Neuronal stem cell (in vitro differentiated cells): ENCODE data around the gene SIX5.
A peak's percentile ranks its signal among the peaks of the same experiment; 100 is the strongest.

Source experiments
- DNase-seq: peaks from one replicate; pipeline ENCODE4 v3.0.0-alpha.2; 2013; ENCODE audit warnings: low spot score
- H2AFZ ChIP-seq: one replicate; pipeline ENCODE4 v1.6.1; 2013; ENCODE audit warnings: mild to moderate bottlenecking, low read length, inconsistent platforms
- H2AK5ac ChIP-seq: 2 replicates; pipeline ENCODE4 v1.6.1; 2013; ENCODE audit warnings: low read depth, mild to moderate bottlenecking, inconsistent platforms, low read length, moderate library complexity, mixed read lengths
- H2BK120ac ChIP-seq: 2 replicates; pipeline ENCODE4 v1.6.1; 2013; ENCODE audit warnings: low read depth, mild to moderate bottlenecking, inconsistent platforms, low read length, moderate library complexity, mixed read lengths
- H2BK12ac ChIP-seq: one replicate; pipeline ENCODE4 v1.6.1; 2013; ENCODE audit warnings: low read length, inconsistent platforms
- H2BK15ac ChIP-seq: 2 replicates; pipeline ENCODE4 v1.6.1; 2013; ENCODE audit warnings: mild to moderate bottlenecking, low read length, inconsistent platforms, mixed read lengths
- H2BK5ac ChIP-seq: one replicate; pipeline ENCODE4 v1.6.1; 2013; ENCODE audit warnings: inconsistent platforms, mild to moderate bottlenecking, low read length, moderate library complexity
- H3K14ac ChIP-seq: one replicate; pipeline ENCODE4 v1.6.1; 2013; ENCODE audit warnings: low read length, inconsistent platforms
- H3K18ac ChIP-seq: 2 replicates; pipeline ENCODE4 v1.6.1; 2013; ENCODE audit warnings: low read length, inconsistent platforms
- H3K23ac ChIP-seq: 2 replicates; pipeline ENCODE4 v1.6.1; 2013; ENCODE audit warnings: low read depth, mild to moderate bottlenecking, mixed read lengths, low read length, inconsistent platforms; ENCODE audit not compliant: poor library complexity
- H3K27ac ChIP-seq: replicated peaks from 3 replicates; pipeline ENCODE4 v1.5.1; 2013; ENCODE audit warnings: low read length, inconsistent platforms
- H3K27me3 ChIP-seq, 3 experiments: 2 replicates each; pipeline ENCODE4 v1.6.1; 2013; ENCODE audit warnings: low read length in 3 of 3, mild to moderate bottlenecking in 2 of 3, inconsistent platforms in 1 of 3, low read depth in 1 of 3, mixed read lengths in 1 of 3, moderate library complexity in 1 of 3; ENCODE audit not compliant: control insufficient read depth in 3 of 3, insufficient read depth in 3 of 3
- H3K36me3 ChIP-seq, 2 donors: replicated peaks in 1 of 2; 2 replicates each; pipeline ENCODE4 v1.6.1; 2013; ENCODE audit warnings: low read length in 2 of 2; ENCODE audit not compliant: control insufficient read depth in 2 of 2, insufficient read depth in 2 of 2
- H3K4ac ChIP-seq: 2 replicates; pipeline ENCODE4 v1.6.1; 2013; ENCODE audit warnings: inconsistent platforms, mild to moderate bottlenecking, low read length, moderate library complexity
- H3K4me1 ChIP-seq, 2 donors: 1 replicate in 1 of 2; 2 replicates in 1 of 2; pipeline ENCODE4 v1.6.1; 2013; ENCODE audit warnings: low read length in 2 of 2, low read depth in 1 of 2; ENCODE audit not compliant: control insufficient read depth in 2 of 2, insufficient read depth in 1 of 2
- H3K4me2 ChIP-seq: one replicate; pipeline ENCODE4 v1.6.1; 2013; ENCODE audit warnings: mild to moderate bottlenecking, low read length, inconsistent platforms; ENCODE audit not compliant: insufficient read depth, poor library complexity, severe bottlenecking
- H3K4me3 ChIP-seq, 2 donors: 2 replicates each; pipeline ENCODE4 v1.5.1; 2013; ENCODE audit warnings: low read length in 2 of 2, mild to moderate bottlenecking in 2 of 2, inconsistent platforms in 1 of 2, moderate library complexity in 1 of 2
- H3K79me1 ChIP-seq: one replicate; pipeline ENCODE4 v1.6.1; 2013; ENCODE audit warnings: low read depth, mild to moderate bottlenecking, inconsistent platforms, low read length, moderate library complexity
- H3K9ac ChIP-seq: one replicate; pipeline ENCODE4 v1.6.1; 2013; ENCODE audit warnings: mild to moderate bottlenecking, low read depth, low read length, inconsistent platforms; ENCODE audit not compliant: poor library complexity
- H3K9me3 ChIP-seq, 2 donors: replicated peaks in 1 of 2; 2 replicates each; pipeline versions ENCODE3 to v1.6.1; 2013; ENCODE audit warnings: low read length in 2 of 2, mild to moderate bottlenecking in 2 of 2, inconsistent platforms in 1 of 2, low read depth in 1 of 2, mixed read lengths in 1 of 2, moderate library complexity in 1 of 2; ENCODE audit not compliant: control insufficient read depth in 2 of 2, insufficient read depth in 1 of 2
- H4K8ac ChIP-seq: one replicate; pipeline ENCODE4 v1.6.1; 2013; ENCODE audit warnings: low read depth, mild to moderate bottlenecking, inconsistent platforms, low read length, moderate library complexity
- H4K91ac ChIP-seq: one replicate; pipeline ENCODE4 v1.6.1; 2013; ENCODE audit warnings: low read length, low read depth, mild to moderate bottlenecking, inconsistent platforms; ENCODE audit not compliant: poor library complexity
- WGBS, 2 donors: extraction: QIAGEN DNeasy Blood & Tissue Kit; methylation state at CpG; one replicate each; pipeline ENCODE4 v1.1.7; 2013; ENCODE audit warnings: missing lambda C conversion rate in 2 of 2, mixed read lengths in 1 of 2; ENCODE audit not compliant: insufficient read length in 2 of 2, insufficient replicate concordance in 1 of 2; ENCODE audit errors: extremely low coverage in 2 of 2; 5-methylcytosine and 5-hydroxymethylcytosine counted together

The SIX5 gene

DNA sequence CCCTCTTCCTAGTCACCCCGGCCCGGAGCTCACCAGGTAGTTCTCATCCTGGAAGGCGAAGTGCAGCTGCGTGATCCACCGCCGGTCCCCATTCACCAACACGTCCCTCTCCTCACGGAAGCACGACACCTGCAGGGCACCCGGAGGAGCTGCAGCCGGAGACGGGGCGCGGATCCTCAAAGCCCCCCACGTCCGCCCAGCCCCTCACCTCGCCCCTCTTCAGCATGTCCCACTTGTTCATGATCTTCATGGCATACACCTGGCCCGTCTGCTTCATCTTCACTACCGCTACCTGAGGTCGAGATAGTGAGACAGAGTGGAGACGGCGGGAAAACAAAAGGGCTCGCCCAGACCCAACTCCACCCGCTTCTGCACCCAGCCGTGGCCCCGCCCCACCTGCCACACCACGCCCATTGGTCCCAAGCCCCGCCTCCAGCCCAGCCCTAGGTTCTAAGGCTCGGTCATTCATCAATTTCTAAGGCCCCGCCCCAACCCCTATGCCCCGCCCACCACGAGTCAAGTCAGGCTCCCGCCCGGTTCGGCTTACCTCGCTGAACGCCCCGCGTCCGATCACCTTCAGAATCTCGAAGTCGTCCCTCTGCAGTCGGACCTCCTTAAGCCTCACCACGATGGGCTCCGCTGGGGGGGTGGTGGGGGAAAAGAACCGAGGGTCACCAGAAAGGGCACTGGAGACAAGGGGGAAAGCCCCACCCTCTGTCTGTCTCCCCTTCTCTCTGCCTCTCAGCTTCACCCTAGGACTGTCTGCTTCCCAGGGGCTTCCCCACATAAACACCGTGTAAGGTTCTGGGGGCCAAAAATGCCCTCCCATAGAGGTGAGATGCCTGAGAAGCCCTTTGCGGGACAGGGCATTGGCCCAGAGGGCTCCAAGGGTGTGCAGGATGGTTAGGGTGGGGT, 10.4 kb upstream of the SIX5 start:
- peak; percentile 95 for DNase-seq
- H2AK5ac ChIP-seq = peak overlapping the region; percentile 79

DNA sequence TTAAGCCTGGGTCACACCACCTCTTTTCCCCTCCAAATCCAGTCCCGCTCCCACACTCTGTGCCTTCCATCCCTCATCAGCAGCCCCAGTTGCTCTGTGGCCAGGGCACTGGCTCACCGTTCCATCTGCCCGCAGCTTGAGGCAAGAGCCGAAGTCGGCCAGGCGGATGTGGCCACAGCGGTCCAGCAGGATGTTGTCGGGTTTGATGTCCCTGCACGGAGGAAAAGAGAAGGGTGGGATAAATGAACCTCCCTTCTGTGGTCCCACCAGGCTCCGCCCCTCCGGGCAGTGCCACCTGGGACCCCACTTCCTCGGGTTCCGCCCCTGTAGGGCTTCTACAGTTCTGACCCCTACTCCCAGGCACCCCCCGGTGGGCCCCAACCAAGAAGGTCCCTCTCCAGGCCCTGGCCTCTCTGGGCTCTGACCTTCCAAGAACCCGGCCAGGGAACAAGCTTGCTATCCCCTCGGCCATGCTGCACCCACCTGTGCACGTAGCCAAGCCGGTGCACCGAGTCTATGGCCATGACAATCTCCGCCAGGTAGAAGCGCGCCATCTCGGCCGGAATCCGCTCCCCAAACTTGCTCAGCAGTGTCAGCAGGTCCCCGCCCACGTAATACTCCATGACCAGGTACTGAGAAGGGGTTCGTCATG, 9.1 kb upstream of the SIX5 start:
- H2BK120ac ChIP-seq = no peak overlapping the region
- peak overlapping the region; percentile 60 for H2BK5ac ChIP-seq
- H3K79me1 ChIP-seq = no peaks in the 10 kb centered on the region
- no peak for DNase-seq
- H3K4ac ChIP-seq = no peak overlapping the region
- WGBS, 2 donors = no CpG with 5 or more reads among the region's 28 CpGs
- H2AK5ac ChIP-seq = peak overlapping the region; percentile 78
- no peaks in the 10 kb centered on the region for H3K9me3 ChIP-seq
- no peak overlapping the region for H3K4me2 ChIP-seq
- no peak overlapping the region for H3K14ac ChIP-seq
- no peak overlapping the region for H3K4me3 ChIP-seq
- H3K27ac ChIP-seq = no peak overlapping the region
- no peak overlapping the region for H4K8ac ChIP-seq
- H2BK15ac ChIP-seq = no peak overlapping the region
- H3K18ac ChIP-seq = peak overlapping the region; percentile 76
- H3K4me1 ChIP-seq = peaks cover 8 to 23% of the 10 kb centered on the region in 2 donors
- no peak overlapping the region for H2AFZ ChIP-seq
- peaks cover 0 to 6% (median 0%) of the 10 kb centered on the region in 3 experiments for H3K27me3 ChIP-seq
- H3K23ac ChIP-seq = peak overlapping the region; percentile 96
- H3K36me3 ChIP-seq = peaks cover 23 to 54% of the 10 kb centered on the region in 2 donors
- peak overlapping the region; percentile 24 for H4K91ac ChIP-seq
- H2BK12ac ChIP-seq = no peak overlapping the region
- H3K9ac ChIP-seq = peak overlapping the region; percentile 60

More for the DNA sequence above, 10.4 kb upstream of the SIX5 start:
- Histone ChIP-seq H2BK120ac (no peak overlapping the region), H3K4me3 (peak overlapping the region in 1 of 2 donors; percentile 82), H3K4me2 (peak overlapping the region; percentile 86), H3K14ac (no peak overlapping the region), H3K9me3 (no peaks in the 10 kb centered on the region), H2BK5ac (peak overlapping the region; percentile 2), H3K36me3 (peaks cover 20 to 57% of the 10 kb centered on the region in 2 donors), H3K23ac (peak overlapping the region; percentile 19), H4K8ac (peak overlapping the region; percentile 78), H2BK12ac (no peak overlapping the region), H3K27ac (no peak overlapping the region), H3K79me1 (peaks cover 2% of the 10 kb centered on the region), H2AFZ (no peak overlapping the region), H3K18ac (peak overlapping the region; percentile 55), H3K27me3 (peaks cover 0 to 6% (median 0%) of the 10 kb centered on the region in 3 experiments), H3K4ac (peak overlapping the region; percentile 79), H3K9ac (peak overlapping the region; percentile 65), H3K4me1 (peaks cover 19 to 24% of the 10 kb centered on the region in 2 donors), H2BK15ac (peak overlapping the region; percentile 68), H4K91ac (no peak overlapping the region)
- no CpG with 5 or more reads among the region's 48 CpGs for WGBS, 2 donors

DNA sequence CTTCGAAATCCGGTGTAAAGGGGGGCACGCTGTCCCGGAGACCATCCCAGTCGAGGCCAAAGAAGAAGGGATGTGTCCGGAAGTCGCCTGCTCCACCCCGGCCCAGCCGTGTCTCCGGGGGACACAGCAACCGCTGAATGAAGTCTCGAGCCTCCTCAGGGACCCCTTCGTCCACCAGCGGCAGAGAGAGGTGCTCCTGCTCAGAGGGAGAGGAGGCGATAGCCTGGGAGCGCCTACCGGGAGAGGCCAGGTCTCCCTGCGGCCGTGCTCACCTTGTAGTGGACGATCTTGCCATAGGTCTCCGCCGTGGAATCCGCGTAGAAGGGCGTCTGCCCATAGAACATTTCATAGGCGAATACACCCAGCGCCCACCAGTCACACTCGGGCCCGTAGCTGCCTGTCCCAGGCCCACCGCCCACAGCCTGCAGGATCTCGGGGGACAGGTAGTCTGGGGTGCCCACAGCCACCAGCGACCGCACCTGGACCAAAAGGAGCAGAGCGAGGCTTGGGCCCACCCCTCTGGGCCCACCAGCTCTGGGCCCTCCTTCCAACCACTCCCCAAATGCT, 8.4 kb upstream of the SIX5 start:
- DNase-seq = no peak
- Histone ChIP-seq H3K27me3 (peaks cover 0 to 6% (median 0%) of the 10 kb centered on the region in 3 experiments), H2AFZ (no peak overlapping the region), H3K4me3 (no peak overlapping the region), H3K18ac (no peak overlapping the region), H3K14ac (no peak overlapping the region), H2BK12ac (no peak overlapping the region), H3K27ac (no peak overlapping the region), H3K4ac (peak overlapping the region; percentile 48), H2BK120ac (no peak overlapping the region), H3K9me3 (no peaks in the 10 kb centered on the region), H3K9ac (peak overlapping the region; percentile 3), H2BK5ac (peak overlapping the region; percentile 60), H4K8ac (peak overlapping the region; percentile 32), H3K4me1 (peaks cover 6 to 19% of the 10 kb centered on the region in 2 donors), H3K36me3 (peaks cover 28 to 59% of the 10 kb centered on the region in 2 donors), H3K23ac (peak overlapping the region; percentile 96), H3K4me2 (no peak overlapping the region), H2AK5ac (no peak overlapping the region), H3K79me1 (no peaks in the 10 kb centered on the region), H2BK15ac (no peak overlapping the region), H4K91ac (peak overlapping the region; percentile 24)
- no CpG with 5 or more reads among the region's 34 CpGs for WGBS, 2 donors
